WTC11 (cell line): Measurements from ENCODE around the gene SECTM1. TPM values are rescaled to one million over a fixed set of nuclear protein-coding genes. Genes with fewer than 3 reads are reported as not detected.

Experiments used
- ATAC-seq: fragments of 200-7000 bp; cut with Tn5 transposase; 2 replicates; pipeline ENCODE4 v1.10.0; 2021; ENCODE audit warnings: mild to moderate bottlenecking, moderate library complexity
- CTCF ChIA-PET: fragments of 300-600 bp; sonication (Branson Sonifier 250); formaldehyde crosslinking; loops from one replicate; lab custom pipeline; 2021; ENCODE audit warnings: antibody characterized with exemption; lab: Charles Lee
- POLR2A ChIA-PET: fragments of 350-600 bp; sonication (Branson Sonifier 250); formaldehyde crosslinking; loops from one replicate; lab custom pipeline; 2021; ENCODE audit warnings: antibody characterized with exemption; lab: Charles Lee
- DNase-seq: peaks from one replicate; pipeline ENCODE4 v3.0.0; 2021; ENCODE audit warnings: low spot score
- H3K27ac Mint-ChIP-seq: 2 replicates; pipeline ENCODE4 v1.8.0; 2021; ENCODE audit warnings: mixed read lengths
- H3K27me3 Mint-ChIP-seq: 2 replicates; pipeline ENCODE4 v1.8.0; 2021; ENCODE audit warnings: low read depth, mild to moderate bottlenecking, moderate library complexity, mixed read lengths
- H3K36me3 Mint-ChIP-seq: 2 replicates; pipeline ENCODE4 v1.8.0; 2021; ENCODE audit warnings: mixed read lengths
- H3K4me1 Mint-ChIP-seq: 2 replicates; pipeline ENCODE4 v1.8.0; 2022; ENCODE audit warnings: mixed read lengths
- H3K4me3 Mint-ChIP-seq: 2 replicates; pipeline ENCODE4 v1.8.0; 2021; ENCODE audit warnings: mild to moderate bottlenecking, moderate library complexity, mixed read lengths
- H3K9me3 Mint-ChIP-seq: 2 replicates; pipeline ENCODE4 v1.8.0; 2021; ENCODE audit warnings: mixed read lengths
- CREB1 ChIP-seq: sonication (generic); formaldehyde crosslinking; IDR thresholded peaks from 2 replicates; pipeline ENCODE4 v1.8.0; 2023; ENCODE audit warnings: mild to moderate bottlenecking, missing genetic modification reagents
- FOXP1 ChIP-seq: sonication (generic); formaldehyde crosslinking; IDR thresholded peaks from 2 replicates; pipeline ENCODE4 v1.8.0; 2022; ENCODE audit warnings: missing genetic modification reagents, mild to moderate bottlenecking, moderate library complexity, borderline replicate concordance
- GABPB1 ChIP-seq: sonication (generic); formaldehyde crosslinking; IDR thresholded peaks from 2 replicates; pipeline ENCODE4 v1.8.1; 2023; ENCODE audit warnings: mild to moderate bottlenecking, missing genetic modification reagents
- GRHL2 ChIP-seq: fragments of 250-450 bp; sonication (Bioruptor Pico); IDR thresholded peaks from 2 replicates; pipeline ENCODE4 v1.8.0; 2022; ENCODE audit warnings: mild to moderate bottlenecking, moderate library complexity; ENCODE audit not compliant: insufficient replicate concordance, severe bottlenecking
- HMGA2 ChIP-seq: fragments of 250-450 bp; sonication (Bioruptor Pico); IDR thresholded peaks from 2 replicates; pipeline ENCODE4 v1.4.0; 2021; ENCODE audit warnings: mild to moderate bottlenecking, moderate library complexity
- JUN ChIP-seq: sonication (generic); formaldehyde crosslinking; IDR thresholded peaks from 2 replicates; pipeline ENCODE4 v1.8.0; 2023; ENCODE audit warnings: mild to moderate bottlenecking, missing genetic modification reagents
- NFATC4 ChIP-seq: fragments of 250-450 bp; sonication (Bioruptor Pico); IDR thresholded peaks from 2 replicates; pipeline ENCODE4 v1.9.0; 2021; ENCODE audit warnings: mild to moderate bottlenecking
- NFYB ChIP-seq: sonication (generic); formaldehyde crosslinking; conservative IDR thresholded peaks from 2 replicates; pipeline ENCODE4 v1.8.0; 2022; ENCODE audit warnings: low read depth, missing genetic modification reagents
- NR1H2 ChIP-seq: sonication (generic); formaldehyde crosslinking; IDR thresholded peaks from 2 replicates; pipeline ENCODE4 v1.9.0; 2021; ENCODE audit warnings: mild to moderate bottlenecking, moderate library complexity, missing genetic modification reagents
- OVOL2 ChIP-seq: fragments of 250-450 bp; sonication (Bioruptor Pico); IDR thresholded peaks from 2 replicates; pipeline ENCODE4 v1.9.0; 2021; ENCODE audit warnings: mild to moderate bottlenecking, borderline replicate concordance
- TEAD1 ChIP-seq: sonication (generic); formaldehyde crosslinking; IDR thresholded peaks from 2 replicates; pipeline ENCODE4 v1.8.0; 2022; ENCODE audit warnings: mild to moderate bottlenecking, missing genetic modification reagents
- ZNF219 ChIP-seq: sonication (generic); formaldehyde crosslinking; IDR thresholded peaks from 2 replicates; pipeline ENCODE4 v1.8.0; 2023; ENCODE audit warnings: missing genetic modification reagents, mild to moderate bottlenecking, borderline replicate concordance
- ZNF232 ChIP-seq: sonication (generic); formaldehyde crosslinking; IDR thresholded peaks from 2 replicates; pipeline ENCODE4 v1.8.0; 2022; ENCODE audit warnings: mild to moderate bottlenecking, missing genetic modification reagents
- ZNF263 ChIP-seq: sonication (generic); formaldehyde crosslinking; IDR thresholded peaks from 2 replicates; pipeline ENCODE4 v1.8.1; 2022; ENCODE audit warnings: low read depth, mild to moderate bottlenecking, moderate library complexity, missing genetic modification reagents
- total RNA-seq: library from RNA; stranded (reverse); gene quantifications from 3 replicates; pipeline ENCODE4 v1.2.3, GENCODE V29; 2021
- TF ChIP-seq, protein P1 (sequence below): sonication (generic); formaldehyde crosslinking; IDR thresholded peaks from 2 replicates; pipeline ENCODE4 v1.8.0; 2023; ENCODE audit warnings: missing genetic modification reagents, mild to moderate bottlenecking, borderline replicate concordance
- TF ChIP-seq, protein P2 (sequence below): fragments of 250-450 bp; sonication (Bioruptor Pico); IDR thresholded peaks from 2 replicates; pipeline ENCODE4 v2.1.2; 2022; ENCODE audit warnings: mild to moderate bottlenecking, moderate library complexity
- TF ChIP-seq, protein P3 (sequence below): sonication (generic); formaldehyde crosslinking; conservative IDR thresholded peaks from 2 replicates; pipeline ENCODE4 v1.8.1; 2022; ENCODE audit warnings: mild to moderate bottlenecking, missing genetic modification reagents
- TF ChIP-seq, protein P4 (sequence below): sonication (generic); formaldehyde crosslinking; IDR thresholded peaks from 2 replicates; pipeline ENCODE4 v1.8.1; 2022; ENCODE audit warnings: mild to moderate bottlenecking, missing genetic modification reagents, moderate library complexity, borderline replicate concordance
- TF ChIP-seq, protein P5 (sequence below): sonication (generic); formaldehyde crosslinking; IDR thresholded peaks from 2 replicates; pipeline ENCODE4 v1.8.0; 2023; ENCODE audit warnings: mild to moderate bottlenecking, missing genetic modification reagents
- TF ChIP-seq, protein P6 (sequence below): fragments of 250-450 bp; sonication (Bioruptor Pico); IDR thresholded peaks from 2 replicates; pipeline ENCODE4 v1.8.0; 2021; ENCODE audit warnings: mild to moderate bottlenecking
- TF ChIP-seq, protein P7 (sequence below): sonication (generic); formaldehyde crosslinking; IDR thresholded peaks from 2 replicates; pipeline ENCODE4 v1.8.1; 2022; ENCODE audit warnings: low read depth, missing genetic modification reagents, borderline replicate concordance
- TF ChIP-seq, protein P8 (sequence below): sonication (generic); formaldehyde crosslinking; IDR thresholded peaks from 2 replicates; pipeline ENCODE4 v1.8.1; 2022; ENCODE audit warnings: missing genetic modification reagents, borderline replicate concordance

Gene SECTM1
- total RNA-seq, 1 experiment from 2014 or later: 0.22 TPM

DNA sequence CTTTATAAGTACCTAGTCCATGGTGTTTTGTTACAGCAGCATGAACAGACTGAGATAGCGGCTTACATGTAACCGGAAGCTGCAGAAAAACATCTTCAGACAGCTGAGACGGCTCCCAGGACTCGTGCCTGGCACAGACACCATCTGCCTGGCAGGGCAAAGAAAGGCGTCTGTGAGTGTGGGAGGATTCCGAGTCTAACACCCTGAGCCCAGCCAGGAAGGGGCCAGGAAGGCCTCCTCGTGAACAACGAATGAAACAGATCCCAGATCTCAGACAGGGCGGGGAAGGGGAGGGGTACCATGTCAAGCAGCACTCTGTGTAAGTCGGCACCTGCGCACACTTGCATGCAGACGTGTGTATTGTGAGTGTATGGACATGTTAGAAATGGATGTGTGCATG lies 55.7 kb downstream of the SECTM1 start (continued):
- TF ChIP-seq, protein P1, sequence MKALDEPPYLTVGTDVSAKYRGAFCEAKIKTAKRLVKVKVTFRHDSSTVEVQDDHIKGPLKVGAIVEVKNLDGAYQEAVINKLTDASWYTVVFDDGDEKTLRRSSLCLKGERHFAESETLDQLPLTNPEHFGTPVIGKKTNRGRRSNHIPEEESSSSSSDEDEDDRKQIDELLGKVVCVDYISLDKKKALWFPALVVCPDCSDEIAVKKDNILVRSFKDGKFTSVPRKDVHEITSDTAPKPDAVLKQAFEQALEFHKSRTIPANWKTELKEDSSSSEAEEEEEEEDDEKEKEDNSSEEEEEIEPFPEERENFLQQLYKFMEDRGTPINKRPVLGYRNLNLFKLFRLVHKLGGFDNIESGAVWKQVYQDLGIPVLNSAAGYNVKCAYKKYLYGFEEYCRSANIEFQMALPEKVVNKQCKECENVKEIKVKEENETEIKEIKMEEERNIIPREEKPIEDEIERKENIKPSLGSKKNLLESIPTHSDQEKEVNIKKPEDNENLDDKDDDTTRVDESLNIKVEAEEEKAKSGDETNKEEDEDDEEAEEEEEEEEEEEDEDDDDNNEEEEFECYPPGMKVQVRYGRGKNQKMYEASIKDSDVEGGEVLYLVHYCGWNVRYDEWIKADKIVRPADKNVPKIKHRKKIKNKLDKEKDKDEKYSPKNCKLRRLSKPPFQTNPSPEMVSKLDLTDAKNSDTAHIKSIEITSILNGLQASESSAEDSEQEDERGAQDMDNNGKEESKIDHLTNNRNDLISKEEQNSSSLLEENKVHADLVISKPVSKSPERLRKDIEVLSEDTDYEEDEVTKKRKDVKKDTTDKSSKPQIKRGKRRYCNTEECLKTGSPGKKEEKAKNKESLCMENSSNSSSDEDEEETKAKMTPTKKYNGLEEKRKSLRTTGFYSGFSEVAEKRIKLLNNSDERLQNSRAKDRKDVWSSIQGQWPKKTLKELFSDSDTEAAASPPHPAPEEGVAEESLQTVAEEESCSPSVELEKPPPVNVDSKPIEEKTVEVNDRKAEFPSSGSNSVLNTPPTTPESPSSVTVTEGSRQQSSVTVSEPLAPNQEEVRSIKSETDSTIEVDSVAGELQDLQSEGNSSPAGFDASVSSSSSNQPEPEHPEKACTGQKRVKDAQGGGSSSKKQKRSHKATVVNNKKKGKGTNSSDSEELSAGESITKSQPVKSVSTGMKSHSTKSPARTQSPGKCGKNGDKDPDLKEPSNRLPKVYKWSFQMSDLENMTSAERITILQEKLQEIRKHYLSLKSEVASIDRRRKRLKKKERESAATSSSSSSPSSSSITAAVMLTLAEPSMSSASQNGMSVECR (CRISPR knock-in tag): no peak
- TF ChIP-seq, protein P2, sequence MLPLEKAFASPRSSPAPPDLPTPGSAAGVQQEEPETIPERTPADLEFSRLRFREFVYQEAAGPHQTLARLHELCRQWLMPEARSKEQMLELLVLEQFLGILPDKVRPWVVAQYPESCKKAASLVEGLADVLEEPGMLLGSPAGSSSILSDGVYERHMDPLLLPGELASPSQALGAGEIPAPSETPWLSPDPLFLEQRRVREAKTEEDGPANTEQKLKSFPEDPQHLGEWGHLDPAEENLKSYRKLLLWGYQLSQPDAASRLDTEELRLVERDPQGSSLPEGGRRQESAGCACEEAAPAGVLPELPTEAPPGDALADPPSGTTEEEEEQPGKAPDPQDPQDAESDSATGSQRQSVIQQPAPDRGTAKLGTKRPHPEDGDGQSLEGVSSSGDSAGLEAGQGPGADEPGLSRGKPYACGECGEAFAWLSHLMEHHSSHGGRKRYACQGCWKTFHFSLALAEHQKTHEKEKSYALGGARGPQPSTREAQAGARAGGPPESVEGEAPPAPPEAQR: no peak
- TF ChIP-seq GRHL2 (CRISPR knock-in tag) (no peak), NFYB (CRISPR knock-in tag) (no peak), NR1H2 (no peak)
- TF ChIP-seq, protein P3, sequence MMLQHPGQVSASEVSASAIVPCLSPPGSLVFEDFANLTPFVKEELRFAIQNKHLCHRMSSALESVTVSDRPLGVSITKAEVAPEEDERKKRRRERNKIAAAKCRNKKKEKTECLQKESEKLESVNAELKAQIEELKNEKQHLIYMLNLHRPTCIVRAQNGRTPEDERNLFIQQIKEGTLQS (CRISPR knock-in tag): no peak

DNA sequence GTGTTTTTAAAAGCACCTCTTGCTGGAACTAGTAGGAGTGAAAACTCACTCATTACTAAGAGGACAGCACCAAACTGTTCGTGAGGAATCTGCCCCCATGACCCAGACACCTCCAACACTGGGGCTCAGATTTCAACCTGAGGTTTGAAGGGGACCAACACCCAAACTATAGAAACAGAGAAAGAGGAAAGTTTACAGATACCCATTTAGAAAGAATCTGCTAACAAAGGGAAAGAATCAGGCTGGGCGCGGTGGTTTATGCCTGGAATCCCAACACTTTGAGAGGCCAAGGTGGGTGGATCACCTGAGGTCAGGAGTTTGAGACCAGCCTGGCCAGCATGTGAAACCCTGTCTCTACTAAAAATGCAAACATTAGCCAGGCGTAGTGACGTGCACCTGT lies 56.6 kb downstream of the SECTM1 start:
- ATAC-seq (no peak), DNase-seq (no peak)
- Mint-ChIP-seq H3K9me3 (no peaks in the 10 kb centered on the region), H3K36me3 (peaks cover 7% of the 10 kb centered on the region), H3K27me3 (peaks cover 3% of the 10 kb centered on the region; the same call in 1 of the 2 replicates), H3K27ac (peak overlapping the region; percentile 57; the same call in 1 of the 2 replicates), H3K4me1 (peaks cover 33% of the 10 kb centered on the region), H3K4me3 (no peak overlapping the region)
- CTCF ChIA-PET: interaction anchor here (1.4 kb wide), 1 partner anchor 148 kb away, joined by 3 read pairs; no protein-coding TSS in a partner anchor
- no peak for TF ChIP-seq NFATC4 (CRISPR knock-in tag)
- TF ChIP-seq JUN (CRISPR knock-in tag): no peak
- TF ChIP-seq ZNF263 (CRISPR knock-in tag): no peak
- no peak for TF ChIP-seq FOXP1 (CRISPR knock-in tag)
- TF ChIP-seq, protein P4, sequence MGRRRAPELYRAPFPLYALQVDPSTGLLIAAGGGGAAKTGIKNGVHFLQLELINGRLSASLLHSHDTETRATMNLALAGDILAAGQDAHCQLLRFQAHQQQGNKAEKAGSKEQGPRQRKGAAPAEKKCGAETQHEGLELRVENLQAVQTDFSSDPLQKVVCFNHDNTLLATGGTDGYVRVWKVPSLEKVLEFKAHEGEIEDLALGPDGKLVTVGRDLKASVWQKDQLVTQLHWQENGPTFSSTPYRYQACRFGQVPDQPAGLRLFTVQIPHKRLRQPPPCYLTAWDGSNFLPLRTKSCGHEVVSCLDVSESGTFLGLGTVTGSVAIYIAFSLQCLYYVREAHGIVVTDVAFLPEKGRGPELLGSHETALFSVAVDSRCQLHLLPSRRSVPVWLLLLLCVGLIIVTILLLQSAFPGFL: no peak
- TF ChIP-seq GRHL2 (CRISPR knock-in tag): no peak
- TF ChIP-seq, protein P5, sequence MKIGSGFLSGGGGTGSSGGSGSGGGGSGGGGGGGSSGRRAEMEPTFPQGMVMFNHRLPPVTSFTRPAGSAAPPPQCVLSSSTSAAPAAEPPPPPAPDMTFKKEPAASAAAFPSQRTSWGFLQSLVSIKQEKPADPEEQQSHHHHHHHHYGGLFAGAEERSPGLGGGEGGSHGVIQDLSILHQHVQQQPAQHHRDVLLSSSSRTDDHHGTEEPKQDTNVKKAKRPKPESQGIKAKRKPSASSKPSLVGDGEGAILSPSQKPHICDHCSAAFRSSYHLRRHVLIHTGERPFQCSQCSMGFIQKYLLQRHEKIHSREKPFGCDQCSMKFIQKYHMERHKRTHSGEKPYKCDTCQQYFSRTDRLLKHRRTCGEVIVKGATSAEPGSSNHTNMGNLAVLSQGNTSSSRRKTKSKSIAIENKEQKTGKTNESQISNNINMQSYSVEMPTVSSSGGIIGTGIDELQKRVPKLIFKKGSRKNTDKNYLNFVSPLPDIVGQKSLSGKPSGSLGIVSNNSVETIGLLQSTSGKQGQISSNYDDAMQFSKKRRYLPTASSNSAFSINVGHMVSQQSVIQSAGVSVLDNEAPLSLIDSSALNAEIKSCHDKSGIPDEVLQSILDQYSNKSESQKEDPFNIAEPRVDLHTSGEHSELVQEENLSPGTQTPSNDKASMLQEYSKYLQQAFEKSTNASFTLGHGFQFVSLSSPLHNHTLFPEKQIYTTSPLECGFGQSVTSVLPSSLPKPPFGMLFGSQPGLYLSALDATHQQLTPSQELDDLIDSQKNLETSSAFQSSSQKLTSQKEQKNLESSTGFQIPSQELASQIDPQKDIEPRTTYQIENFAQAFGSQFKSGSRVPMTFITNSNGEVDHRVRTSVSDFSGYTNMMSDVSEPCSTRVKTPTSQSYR (CRISPR knock-in tag): no peak
- TF ChIP-seq ZNF232: no peak
- TF ChIP-seq OVOL2 (CRISPR knock-in tag): no peak
- no peak for TF ChIP-seq HMGA2 (CRISPR knock-in tag)
- TF ChIP-seq, protein P6, sequence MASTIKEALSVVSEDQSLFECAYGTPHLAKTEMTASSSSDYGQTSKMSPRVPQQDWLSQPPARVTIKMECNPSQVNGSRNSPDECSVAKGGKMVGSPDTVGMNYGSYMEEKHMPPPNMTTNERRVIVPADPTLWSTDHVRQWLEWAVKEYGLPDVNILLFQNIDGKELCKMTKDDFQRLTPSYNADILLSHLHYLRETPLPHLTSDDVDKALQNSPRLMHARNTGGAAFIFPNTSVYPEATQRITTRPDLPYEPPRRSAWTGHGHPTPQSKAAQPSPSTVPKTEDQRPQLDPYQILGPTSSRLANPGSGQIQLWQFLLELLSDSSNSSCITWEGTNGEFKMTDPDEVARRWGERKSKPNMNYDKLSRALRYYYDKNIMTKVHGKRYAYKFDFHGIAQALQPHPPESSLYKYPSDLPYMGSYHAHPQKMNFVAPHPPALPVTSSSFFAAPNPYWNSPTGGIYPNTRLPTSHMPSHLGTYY (CRISPR knock-in tag): no peak
- TF ChIP-seq, protein P7, sequence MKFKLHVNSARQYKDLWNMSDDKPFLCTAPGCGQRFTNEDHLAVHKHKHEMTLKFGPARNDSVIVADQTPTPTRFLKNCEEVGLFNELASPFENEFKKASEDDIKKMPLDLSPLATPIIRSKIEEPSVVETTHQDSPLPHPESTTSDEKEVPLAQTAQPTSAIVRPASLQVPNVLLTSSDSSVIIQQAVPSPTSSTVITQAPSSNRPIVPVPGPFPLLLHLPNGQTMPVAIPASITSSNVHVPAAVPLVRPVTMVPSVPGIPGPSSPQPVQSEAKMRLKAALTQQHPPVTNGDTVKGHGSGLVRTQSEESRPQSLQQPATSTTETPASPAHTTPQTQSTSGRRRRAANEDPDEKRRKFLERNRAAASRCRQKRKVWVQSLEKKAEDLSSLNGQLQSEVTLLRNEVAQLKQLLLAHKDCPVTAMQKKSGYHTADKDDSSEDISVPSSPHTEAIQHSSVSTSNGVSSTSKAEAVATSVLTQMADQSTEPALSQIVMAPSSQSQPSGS (CRISPR knock-in tag): no peak
- no peak for TF ChIP-seq CREB1 (CRISPR knock-in tag)
- TF ChIP-seq TEAD1 (CRISPR knock-in tag): no peak
- no peak for TF ChIP-seq GABPB1 (CRISPR knock-in tag)
- TF ChIP-seq, protein P8, sequence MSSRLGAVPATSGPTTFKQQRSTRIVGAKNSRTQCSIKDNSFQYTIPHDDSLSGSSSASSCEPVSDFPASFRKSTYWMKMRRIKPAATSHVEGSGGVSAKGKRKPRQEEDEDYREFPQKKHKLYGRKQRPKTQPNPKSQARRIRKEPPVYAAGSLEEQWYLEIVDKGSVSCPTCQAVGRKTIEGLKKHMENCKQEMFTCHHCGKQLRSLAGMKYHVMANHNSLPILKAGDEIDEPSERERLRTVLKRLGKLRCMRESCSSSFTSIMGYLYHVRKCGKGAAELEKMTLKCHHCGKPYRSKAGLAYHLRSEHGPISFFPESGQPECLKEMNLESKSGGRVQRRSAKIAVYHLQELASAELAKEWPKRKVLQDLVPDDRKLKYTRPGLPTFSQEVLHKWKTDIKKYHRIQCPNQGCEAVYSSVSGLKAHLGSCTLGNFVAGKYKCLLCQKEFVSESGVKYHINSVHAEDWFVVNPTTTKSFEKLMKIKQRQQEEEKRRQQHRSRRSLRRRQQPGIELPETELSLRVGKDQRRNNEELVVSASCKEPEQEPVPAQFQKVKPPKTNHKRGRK: no peak
- TF ChIP-seq ZNF219 (CRISPR knock-in tag): no peak
- TF ChIP-seq, all 79 proteins: peak for 0
- POLR2A ChIA-PET: no interaction called here
